Left ventricle myocardium inferior (tissue), 1 donor: ENCODE measurements around the gene PERM1. TPM values are rescaled to one million over a fixed set of nuclear protein-coding genes. Genes with fewer than 3 reads are reported as not detected.
"Not testable (repeated sequence)": the region's sequence is repeated elsewhere in the genome, so short reads cannot be mapped to it uniquely, and the experiment has no call there.

Experiments used
- DNase-seq: peaks from one replicate; pipeline ENCODE4 v3.0.0-alpha.2; 2020
- H3K27ac ChIP-seq: fragments of 200-600 bp; replicated peaks from 2 replicates; pipeline ENCODE4 v1.8.0; 2021
- H3K27me3 ChIP-seq: fragments of 200-600 bp; 2 replicates; pipeline ENCODE4 v1.8.0; 2021; ENCODE audit warnings: low read depth
- H3K36me3 ChIP-seq: fragments of 200-600 bp; 2 replicates; pipeline ENCODE4 v1.8.0; 2021
- H3K4me1 ChIP-seq: fragments of 200-600 bp; 2 replicates; pipeline ENCODE4 v1.8.0; 2021
- H3K4me3 ChIP-seq: fragments of 200-600 bp; 2 replicates; pipeline ENCODE4 v1.8.0; 2021; ENCODE audit warnings: mild to moderate bottlenecking, moderate library complexity
- H3K9me3 ChIP-seq: fragments of 200-600 bp; replicated peaks from 2 replicates; pipeline ENCODE4 v1.8.0; 2021
- intact Hi-C: fragments of 100-400 bp; cut with micrococcal nuclease; formaldehyde crosslinking; loops from one replicate; pipeline ENCODE4 v1.11.0; 2022
- total RNA-seq: library from RNA; stranded (reverse); fragmentation: NEBNext Ultra II Directional; extraction: Animal tissue kit (Norgen Biotek cat#: 25700); gene quantifications from one replicate; pipeline ENCODE4 v1.2.1, GENCODE V29; 2021
- TF ChIP-seq, protein P1 (sequence below): fragments of 200-600 bp; IDR thresholded peaks from 2 replicates; pipeline ENCODE4 v1.8.0; 2021; ENCODE audit warnings: antibody characterized with exemption, mild to moderate bottlenecking, borderline replicate concordance
- donor health status: DM: no; HTN: yes; CAD: no; lungs with severe emphysema.

The PERM1 gene
- total RNA-seq, 1 donor from 2014 or later: 160 TPM

DNA sequence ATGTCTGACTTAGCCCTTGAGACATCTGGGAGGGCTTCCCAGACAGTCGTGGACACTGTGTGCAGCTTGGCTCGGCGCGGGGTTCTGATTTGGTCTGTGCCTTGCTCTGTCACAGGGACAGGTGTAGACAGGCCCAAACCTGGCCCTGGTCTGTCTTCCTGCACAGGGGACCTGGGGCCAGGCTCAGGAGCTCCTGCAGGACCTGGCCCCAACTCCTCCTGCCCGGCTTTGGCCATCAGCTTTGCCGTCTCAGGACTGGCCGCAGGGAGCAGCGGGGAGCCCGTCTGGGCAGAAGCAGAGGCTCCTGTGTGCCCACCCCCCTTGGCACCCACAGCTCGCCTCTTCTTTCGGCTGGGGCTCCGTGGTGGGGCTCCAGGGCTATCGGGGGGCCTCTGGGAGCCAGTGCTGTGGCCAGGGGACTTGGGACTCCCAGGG, 1.7 kb downstream of the PERM1 start:
- DNase-seq: no peak
- H3K4me3 ChIP-seq: peak overlapping the region; percentile 74
- H3K36me3 ChIP-seq: peaks cover 17% of the 10 kb centered on the region
- peaks cover 39% of the 10 kb centered on the region for H3K27me3 ChIP-seq
- H3K4me1 ChIP-seq: peaks cover 56% of the 10 kb centered on the region
- H3K27ac ChIP-seq: peak overlapping the region; percentile 97
- TF ChIP-seq, protein P1, sequence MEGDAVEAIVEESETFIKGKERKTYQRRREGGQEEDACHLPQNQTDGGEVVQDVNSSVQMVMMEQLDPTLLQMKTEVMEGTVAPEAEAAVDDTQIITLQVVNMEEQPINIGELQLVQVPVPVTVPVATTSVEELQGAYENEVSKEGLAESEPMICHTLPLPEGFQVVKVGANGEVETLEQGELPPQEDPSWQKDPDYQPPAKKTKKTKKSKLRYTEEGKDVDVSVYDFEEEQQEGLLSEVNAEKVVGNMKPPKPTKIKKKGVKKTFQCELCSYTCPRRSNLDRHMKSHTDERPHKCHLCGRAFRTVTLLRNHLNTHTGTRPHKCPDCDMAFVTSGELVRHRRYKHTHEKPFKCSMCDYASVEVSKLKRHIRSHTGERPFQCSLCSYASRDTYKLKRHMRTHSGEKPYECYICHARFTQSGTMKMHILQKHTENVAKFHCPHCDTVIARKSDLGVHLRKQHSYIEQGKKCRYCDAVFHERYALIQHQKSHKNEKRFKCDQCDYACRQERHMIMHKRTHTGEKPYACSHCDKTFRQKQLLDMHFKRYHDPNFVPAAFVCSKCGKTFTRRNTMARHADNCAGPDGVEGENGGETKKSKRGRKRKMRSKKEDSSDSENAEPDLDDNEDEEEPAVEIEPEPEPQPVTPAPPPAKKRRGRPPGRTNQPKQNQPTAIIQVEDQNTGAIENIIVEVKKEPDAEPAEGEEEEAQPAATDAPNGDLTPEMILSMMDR: no peak
- no peaks in the 10 kb centered on the region for H3K9me3 ChIP-seq
- intact Hi-C loops: loop anchor here (10.0 kb wide), 1 partner anchor 85 kb away; no protein-coding TSS in a partner anchor

- DNase-seq: no peak
- Histone ChIP-seq H3K36me3 (peaks cover 17% of the 10 kb centered on the region), H3K4me3 (peak overlapping the region; percentile 74), H3K9me3 (no peaks in the 10 kb centered on the region), H3K27ac (peak overlapping the region; percentile 97), H3K4me1 (peaks cover 56% of the 10 kb centered on the region), H3K27me3 (peaks cover 43% of the 10 kb centered on the region)
- TF ChIP-seq, protein P1: no peak
- intact Hi-C loops: loop anchor here (10.0 kb wide), 1 partner anchor 85 kb away; no protein-coding TSS in a partner anchor
These were observed 2.2 kb downstream of the PERM1 start for GRCh38 chr1:979744-980072.

GRCh38 chr1:978835-979743, 2.8 kb downstream of the PERM1 start:
- Histone ChIP-seq H3K36me3 (peaks cover 17% of the 10 kb centered on the region), H3K27ac (peak overlapping the region; percentile 97), H3K4me3 (peak overlapping the region; percentile 74), H3K27me3 (peaks cover 49% of the 10 kb centered on the region), H3K4me1 (peaks cover 52% of the 10 kb centered on the region), H3K9me3 (no peaks in the 10 kb centered on the region)
- no peak for DNase-seq
- intact Hi-C loops: no loop called here
- TF ChIP-seq, protein P1: no peak

DNA sequence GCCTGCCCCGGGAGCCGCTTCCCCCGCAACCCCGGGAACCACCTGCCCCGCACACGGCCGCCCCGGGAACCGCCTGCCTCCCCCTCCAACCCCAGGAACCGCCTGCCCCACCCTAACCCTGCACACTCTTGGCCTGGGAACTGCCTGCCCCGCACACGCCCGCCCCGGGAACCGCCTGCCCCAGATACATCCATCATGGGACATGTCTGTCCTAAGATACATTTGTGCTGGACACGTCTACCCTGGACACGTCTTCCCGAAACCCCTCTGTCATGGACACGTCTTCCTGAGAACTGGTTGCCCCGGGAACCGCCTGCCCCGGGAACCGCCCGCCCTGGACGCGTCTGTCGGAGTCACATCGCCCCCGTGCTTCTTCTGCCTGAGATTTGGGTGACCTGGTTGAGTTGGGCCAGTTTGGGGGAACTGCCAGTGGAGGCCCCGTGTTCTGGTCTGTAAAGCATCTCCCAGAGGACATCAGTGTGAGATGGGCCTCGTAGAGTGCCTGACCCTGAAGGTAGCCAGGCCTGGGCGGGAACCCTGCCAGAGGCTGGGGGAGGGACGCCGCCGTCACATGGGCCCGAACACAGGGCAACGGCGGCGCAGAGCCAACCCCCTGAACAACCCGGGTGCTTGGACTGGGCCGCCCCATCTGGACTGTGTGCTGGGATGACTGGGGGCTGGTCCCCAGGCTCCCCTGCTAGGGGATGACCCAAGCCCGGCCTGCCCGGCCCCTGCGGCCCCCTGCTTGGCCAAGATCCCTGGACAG, 3.6 kb downstream of the PERM1 start:
- TF ChIP-seq, protein P1: no peak
- Histone ChIP-seq H3K27ac (peak overlapping the region; percentile 97), H3K4me1 (peaks cover 43% of the 10 kb centered on the region), H3K4me3 (peak overlapping the region; percentile 74), H3K27me3 (peaks cover 52% of the 10 kb centered on the region), H3K36me3 (peaks cover 17% of the 10 kb centered on the region), H3K9me3 (no peaks in the 10 kb centered on the region)
- intact Hi-C loops: no loop called here
- no peak for DNase-seq

DNA sequence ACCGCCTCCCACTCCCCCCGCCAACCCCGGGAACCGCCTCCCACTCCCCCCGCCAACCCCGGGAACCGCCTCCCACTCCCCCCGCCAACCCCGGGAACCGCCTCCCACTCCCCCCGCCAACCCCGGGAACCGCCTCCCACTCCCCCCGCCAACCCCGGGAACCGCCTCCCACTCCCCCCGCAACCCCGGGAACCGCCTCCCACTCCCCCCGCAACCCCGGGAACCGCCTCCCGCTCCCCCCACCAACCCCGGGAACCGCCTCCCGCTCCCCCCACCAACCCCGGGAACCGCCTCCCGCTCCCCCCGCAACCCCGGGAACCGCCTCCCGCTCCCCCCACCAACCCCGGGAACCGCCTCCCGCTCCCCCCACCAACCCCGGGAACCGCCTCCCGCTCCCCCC, 5.1 kb downstream of the PERM1 start:
- H3K9me3 ChIP-seq, H3K27ac ChIP-seq, H3K4me3 ChIP-seq, intact Hi-C loops: not testable (repeated sequence)
- H3K27me3 ChIP-seq: peaks cover 53% of the 10 kb centered on the region
- H3K4me1 ChIP-seq: peaks cover 34% of the 10 kb centered on the region
- peak; percentile 74 for DNase-seq
- H3K36me3 ChIP-seq: peaks cover 17% of the 10 kb centered on the region
